OCI-LY7 (cell line): ENCODE data around the gene ABCA7. TPM values are rescaled to one million over a fixed set of nuclear protein-coding genes. Genes with fewer than 3 reads are reported as not detected.
A peak's percentile ranks its signal among the peaks of the same experiment; 100 is the strongest.

Experiments
- BruUV-seq: library from RNA; stranded (reverse); fragments of 400-500 nt; replicated peaks from 2 replicates; lab custom pipeline; 2021; lab: Mats Ljungman, UMichigan
- CTCF ChIA-PET: fragments of 300-600 bp; sonication (Branson Sonifier 250); formaldehyde crosslinking; loops from one replicate; lab custom pipeline; 2022; ENCODE audit warnings: antibody characterized with exemption; ENCODE audit not compliant: unreplicated experiment; lab: Charles Lee
- POLR2A ChIA-PET: fragments of 300-600 bp; sonication (Branson Sonifier 250); formaldehyde crosslinking; loops from one replicate; lab custom pipeline; 2022; ENCODE audit warnings: antibody characterized with exemption; lab: Charles Lee
- DNase-seq: peaks from one replicate; pipeline ENCODE4 v3.0.0-alpha.2; 2015; ENCODE audit warnings: low spot score
- H2AFZ ChIP-seq: fragments of 200-600 bp; sonication (generic), shearing (Covaris generic); 2 replicates; pipeline ENCODE4 v1.6.1; 2014; ENCODE audit warnings: mild to moderate bottlenecking, antibody characterized with exemption, low read length, moderate library complexity
- H3K27ac ChIP-seq: fragments of 200-600 bp; sonication (generic); 2 replicates; pipeline ENCODE4 v1.5.1; 2014; ENCODE audit warnings: mixed run types, low read depth, mild to moderate bottlenecking, moderate library complexity, low read length, inconsistent platforms; ENCODE audit not compliant: poor library complexity, severe bottlenecking
- H3K36me3 ChIP-seq: fragments of 200-600 bp; sonication (generic); 2 replicates; pipeline ENCODE4 v1.6.1; 2014; ENCODE audit warnings: mild to moderate bottlenecking, antibody characterized with exemption, low read length, moderate library complexity, mixed read lengths; ENCODE audit not compliant: insufficient read depth
- H3K4me1 ChIP-seq: fragments of 200-600 bp; sonication (generic); 2 replicates; pipeline ENCODE4 v1.5.1; 2014; ENCODE audit warnings: mild to moderate bottlenecking, low read length; ENCODE audit not compliant: insufficient read depth, poor library complexity, severe bottlenecking
- H3K4me2 ChIP-seq: fragments of 200-600 bp; sonication (generic); 2 replicates; pipeline ENCODE4 v1.6.1; 2014; ENCODE audit warnings: mild to moderate bottlenecking, low read length
- H3K4me3 ChIP-seq: fragments of 200-600 bp; sonication (generic); 2 replicates; pipeline ENCODE4 v1.5.1; 2014; ENCODE audit warnings: mild to moderate bottlenecking, low read depth, low read length; ENCODE audit not compliant: poor library complexity, severe bottlenecking
- H3K79me2 ChIP-seq: fragments of 200-600 bp; sonication (generic); 2 replicates; pipeline ENCODE4 v1.6.1; 2016; ENCODE audit warnings: low read depth, mild to moderate bottlenecking, low read length, moderate library complexity, mixed read lengths; ENCODE audit not compliant: insufficient read depth
- H3K9me2 ChIP-seq: fragments of 200-600 bp; sonication (generic); 2 replicates; pipeline ENCODE4 v1.6.1; 2016; ENCODE audit warnings: mild to moderate bottlenecking, low read length, mixed read lengths; ENCODE audit not compliant: insufficient read depth
- H3K9me3 ChIP-seq: fragments of 200-600 bp; sonication (generic); 2 replicates; pipeline ENCODE4 v1.6.1; 2014; ENCODE audit warnings: mild to moderate bottlenecking, mixed run types, low read length, mixed read lengths
- H4K20me1 ChIP-seq: fragments of 200-600 bp; sonication (generic); 2 replicates; pipeline ENCODE4 v1.6.1; 2014; ENCODE audit warnings: mild to moderate bottlenecking, antibody characterized with exemption, low read length, moderate library complexity, mixed read lengths; ENCODE audit not compliant: insufficient read depth
- EZH2phosphoT487 ChIP-seq: fragments of 200-600 bp; sonication (generic); IDR thresholded peaks from 2 replicates; pipeline ENCODE4 v1.6.1; 2018; ENCODE audit warnings: low read depth, borderline replicate concordance, mild to moderate bottlenecking, mixed run types, antibody characterized with exemption, low read length, moderate library complexity, mixed read lengths
- intact Hi-C: fragments of 100-400 bp; cut with micrococcal nuclease; formaldehyde crosslinking; loops from one replicate; pipeline ENCODE4 v1.10.0; 2022; ENCODE audit not compliant: unreplicated experiment
- total RNA-seq, 2 experiments: library from RNA; depleted of rRNA in 1 of 2; stranded (reverse); fragments of >200 nt in 1 of 2; shearing (Covaris generic) in 1 of 2; gene quantifications; 2 replicates each; pipeline ENCODE4 v1.2.3, GENCODE V29; 2014 to 2022
- TF ChIP-seq, protein P1 (sequence below): fragments of 200-600 bp; sonication (generic); conservative IDR thresholded peaks from 2 replicates; pipeline ENCODE4 v1.5.1; 2014; ENCODE audit warnings: mild to moderate bottlenecking, antibody characterized with exemption, low read length, moderate library complexity, mixed read lengths

Gene ABCA7
- total RNA-seq, 2 experiments from 2014 or later: 43.3 to 66.6 TPM

DNA sequence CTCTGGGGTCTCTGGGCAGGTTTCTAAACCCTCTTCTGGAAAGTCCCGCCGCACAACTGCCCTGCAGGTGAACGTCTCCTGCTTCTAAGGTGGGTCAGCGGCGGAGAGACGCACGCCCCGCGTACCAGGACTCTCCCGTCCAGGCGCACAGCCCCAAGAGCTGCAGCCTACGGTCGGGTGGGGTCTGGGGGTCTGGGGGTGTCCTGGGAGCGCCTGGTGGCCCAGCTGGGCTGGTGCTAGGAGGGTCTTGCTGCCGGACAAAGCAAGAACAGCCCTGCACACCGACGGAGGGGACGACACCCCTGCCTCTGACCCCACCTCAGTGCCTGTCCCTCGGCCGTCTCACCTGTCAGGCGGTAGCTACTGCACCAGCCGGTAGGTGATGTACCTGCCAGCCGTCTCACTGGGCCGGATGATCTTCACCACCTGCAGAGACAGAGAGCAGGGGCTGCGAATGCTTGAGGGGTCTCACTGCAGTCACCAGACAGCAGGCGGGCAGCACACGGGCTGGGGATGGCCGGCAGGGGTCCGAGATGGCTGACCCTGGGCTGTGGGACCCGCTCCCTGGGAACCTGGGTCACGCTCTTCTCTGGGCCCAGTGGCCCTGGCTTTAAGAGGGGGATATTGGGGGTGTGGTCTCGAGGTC, 49.3 kb downstream of the ABCA7 start:
- peaks cover 15% of the 10 kb centered on the region for H3K79me2 ChIP-seq
- H3K36me3 ChIP-seq: peaks cover 87% of the 10 kb centered on the region
- TF ChIP-seq EZH2phosphoT487: no peak
- TF ChIP-seq, protein P1, sequence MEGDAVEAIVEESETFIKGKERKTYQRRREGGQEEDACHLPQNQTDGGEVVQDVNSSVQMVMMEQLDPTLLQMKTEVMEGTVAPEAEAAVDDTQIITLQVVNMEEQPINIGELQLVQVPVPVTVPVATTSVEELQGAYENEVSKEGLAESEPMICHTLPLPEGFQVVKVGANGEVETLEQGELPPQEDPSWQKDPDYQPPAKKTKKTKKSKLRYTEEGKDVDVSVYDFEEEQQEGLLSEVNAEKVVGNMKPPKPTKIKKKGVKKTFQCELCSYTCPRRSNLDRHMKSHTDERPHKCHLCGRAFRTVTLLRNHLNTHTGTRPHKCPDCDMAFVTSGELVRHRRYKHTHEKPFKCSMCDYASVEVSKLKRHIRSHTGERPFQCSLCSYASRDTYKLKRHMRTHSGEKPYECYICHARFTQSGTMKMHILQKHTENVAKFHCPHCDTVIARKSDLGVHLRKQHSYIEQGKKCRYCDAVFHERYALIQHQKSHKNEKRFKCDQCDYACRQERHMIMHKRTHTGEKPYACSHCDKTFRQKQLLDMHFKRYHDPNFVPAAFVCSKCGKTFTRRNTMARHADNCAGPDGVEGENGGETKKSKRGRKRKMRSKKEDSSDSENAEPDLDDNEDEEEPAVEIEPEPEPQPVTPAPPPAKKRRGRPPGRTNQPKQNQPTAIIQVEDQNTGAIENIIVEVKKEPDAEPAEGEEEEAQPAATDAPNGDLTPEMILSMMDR: no peak
- no peak overlapping the region for H2AFZ ChIP-seq
- DNase-seq: no peak
- no peaks in the 10 kb centered on the region for H3K9me3 ChIP-seq
- no TSS peak for BruUV-seq
- 0 out of 2 replicates have a peak overlapping the region, but pooled peaks have one; percentile 51 for H3K4me2 ChIP-seq
- POLR2A ChIA-PET: no interaction called here
- intact Hi-C loops: no loop called here
- H4K20me1 ChIP-seq: no peaks in the 10 kb centered on the region
- H3K27ac ChIP-seq: peak overlapping the region; percentile 83
- peaks cover 37% of the 10 kb centered on the region for H3K4me1 ChIP-seq
- CTCF ChIA-PET: no interaction called here
- H3K4me3 ChIP-seq: no peak overlapping the region
- no peaks in the 10 kb centered on the region for H3K9me2 ChIP-seq

DNA sequence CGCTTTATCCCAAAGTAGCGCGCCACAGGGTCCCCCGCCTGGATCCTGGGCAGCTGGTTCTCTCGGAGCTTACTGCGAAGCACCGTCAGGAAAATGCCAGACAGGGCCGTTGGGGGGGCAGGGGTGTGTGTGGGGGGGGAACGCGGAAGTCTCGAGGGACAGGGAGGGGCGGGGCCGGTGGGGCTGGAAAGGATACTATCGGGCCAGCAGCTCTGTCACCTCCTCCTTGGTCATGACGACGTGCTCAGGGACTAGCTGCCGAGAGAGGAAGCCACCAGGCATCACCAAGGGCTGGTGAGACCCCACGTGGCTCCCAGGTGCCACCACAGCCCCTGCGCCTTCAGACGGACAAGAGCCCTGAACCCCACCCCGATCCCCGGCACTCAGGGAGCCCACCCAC, 50.0 kb downstream of the ABCA7 start:
- peak overlapping the region; percentile 23 for H3K27ac ChIP-seq
- ChIA-PET CTCF (no interaction called here), POLR2A (interaction anchor here (1.2 kb wide), 1 partner anchor 32 kb away, joined by 3 read pairs; no protein-coding TSS in a partner anchor)
- no peak overlapping the region for H3K4me3 ChIP-seq
- BruUV-seq: no TSS peak
- intact Hi-C loops: no loop called here
- H3K4me1 ChIP-seq: peaks cover 37% of the 10 kb centered on the region
- H3K4me2 ChIP-seq: 0 out of 2 replicates have a peak overlapping the region, but pooled peaks have one; percentile 5
- H4K20me1 ChIP-seq: 0 out of 2 replicates have a peak, but pooled peaks cover 4% of the 10 kb centered on the region
- H3K9me2 ChIP-seq: no peaks in the 10 kb centered on the region
- no peaks in the 10 kb centered on the region for H3K9me3 ChIP-seq
- H3K36me3 ChIP-seq: peaks cover 82% of the 10 kb centered on the region
- DNase-seq: peak; percentile 81
- no peak overlapping the region for H2AFZ ChIP-seq
- H3K79me2 ChIP-seq: peaks cover 21% of the 10 kb centered on the region
- TF ChIP-seq, protein P1: no peak
- no peak for TF ChIP-seq EZH2phosphoT487
